ENCODE measurements around the gene LRRFIP2. TPM values are rescaled to one million over a fixed set of nuclear protein-coding genes. Genes with fewer than 3 reads are reported as not detected.

LRRFIP2 gene
- total RNA-seq, 4 donors from 2014 or later: 56.5 to 148 (median 62.4) TPM

DNA sequence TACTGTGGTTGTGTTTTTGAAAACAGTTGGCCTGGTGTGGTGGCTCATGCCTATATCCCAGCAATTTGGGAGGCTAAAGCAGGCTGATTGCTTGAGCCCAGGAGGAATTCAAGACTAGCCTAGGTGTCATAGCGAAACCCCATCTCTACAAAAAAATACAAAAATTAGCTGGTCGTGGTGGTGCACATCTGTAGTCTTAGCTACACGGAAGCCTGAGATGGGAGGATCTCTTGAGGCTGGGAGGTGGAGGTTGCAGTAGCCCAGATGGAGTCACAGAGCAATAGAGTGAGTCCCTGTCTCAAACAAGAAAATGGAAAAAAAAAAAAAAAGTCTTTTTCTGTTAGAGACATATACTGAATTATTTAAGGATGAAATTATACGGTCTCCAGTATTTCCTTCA, 14.7 kb upstream of the LRRFIP2 start:
- H3K36me3 ChIP-seq: no peaks in the 10 kb centered on the region
- intact Hi-C loops (cut with DNase I; ENCODE audit: low total_unique reads): no loop called here
- DNase-seq: no peak
- H3K4me3 ChIP-seq: no peak overlapping the region
- H3K9me3 ChIP-seq: no peaks in the 10 kb centered on the region
- no peak overlapping the region for H3K27ac ChIP-seq
- H3K4me1 ChIP-seq: peaks cover 0 to 1% of the 10 kb centered on the region in 2 donors
- TF ChIP-seq, protein P1, sequence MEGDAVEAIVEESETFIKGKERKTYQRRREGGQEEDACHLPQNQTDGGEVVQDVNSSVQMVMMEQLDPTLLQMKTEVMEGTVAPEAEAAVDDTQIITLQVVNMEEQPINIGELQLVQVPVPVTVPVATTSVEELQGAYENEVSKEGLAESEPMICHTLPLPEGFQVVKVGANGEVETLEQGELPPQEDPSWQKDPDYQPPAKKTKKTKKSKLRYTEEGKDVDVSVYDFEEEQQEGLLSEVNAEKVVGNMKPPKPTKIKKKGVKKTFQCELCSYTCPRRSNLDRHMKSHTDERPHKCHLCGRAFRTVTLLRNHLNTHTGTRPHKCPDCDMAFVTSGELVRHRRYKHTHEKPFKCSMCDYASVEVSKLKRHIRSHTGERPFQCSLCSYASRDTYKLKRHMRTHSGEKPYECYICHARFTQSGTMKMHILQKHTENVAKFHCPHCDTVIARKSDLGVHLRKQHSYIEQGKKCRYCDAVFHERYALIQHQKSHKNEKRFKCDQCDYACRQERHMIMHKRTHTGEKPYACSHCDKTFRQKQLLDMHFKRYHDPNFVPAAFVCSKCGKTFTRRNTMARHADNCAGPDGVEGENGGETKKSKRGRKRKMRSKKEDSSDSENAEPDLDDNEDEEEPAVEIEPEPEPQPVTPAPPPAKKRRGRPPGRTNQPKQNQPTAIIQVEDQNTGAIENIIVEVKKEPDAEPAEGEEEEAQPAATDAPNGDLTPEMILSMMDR (IDR thresholded peaks at IDR 0.05): no peak
- TF ChIP-seq POLR2A (IDR thresholded peaks at IDR 0.05): no peak
- no peaks in the 10 kb centered on the region for H3K27me3 ChIP-seq

DNA sequence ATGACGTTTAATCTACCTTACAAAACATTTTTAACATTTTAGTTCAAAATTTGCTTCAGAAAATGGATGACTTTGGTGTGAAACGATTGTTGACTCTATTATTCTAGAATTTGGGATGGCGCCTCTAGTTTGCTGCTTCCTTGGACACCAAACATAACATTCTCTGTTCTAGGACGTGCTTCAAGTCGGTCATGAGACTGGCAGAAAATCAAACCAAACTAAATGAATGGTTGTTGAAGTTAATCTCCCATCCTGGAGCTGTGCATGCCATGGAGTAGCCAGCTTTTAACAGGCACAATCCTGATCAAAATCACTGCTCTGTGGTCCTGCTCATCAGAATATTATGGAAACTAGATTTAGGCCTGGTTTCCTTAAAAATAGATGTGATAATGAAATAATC, 9.6 kb upstream of the LRRFIP2 start:
- H3K4me3 ChIP-seq: no peak overlapping the region
- H3K9me3 ChIP-seq: no peaks in the 10 kb centered on the region
- peaks cover 0 to 8% of the 10 kb centered on the region in 2 donors for H3K4me1 ChIP-seq
- intact Hi-C loops (cut with DNase I; ENCODE audit: low total_unique reads): no loop called here
- H3K27ac ChIP-seq: peak overlapping the region; percentile 45 to 76
- no peak for DNase-seq
- TF ChIP-seq, protein P1 (IDR thresholded peaks at IDR 0.05): no peak
- TF ChIP-seq POLR2A (IDR thresholded peaks at IDR 0.05): no peak
- no peaks in the 10 kb centered on the region for H3K36me3 ChIP-seq
- H3K27me3 ChIP-seq: no peaks in the 10 kb centered on the region

DNA sequence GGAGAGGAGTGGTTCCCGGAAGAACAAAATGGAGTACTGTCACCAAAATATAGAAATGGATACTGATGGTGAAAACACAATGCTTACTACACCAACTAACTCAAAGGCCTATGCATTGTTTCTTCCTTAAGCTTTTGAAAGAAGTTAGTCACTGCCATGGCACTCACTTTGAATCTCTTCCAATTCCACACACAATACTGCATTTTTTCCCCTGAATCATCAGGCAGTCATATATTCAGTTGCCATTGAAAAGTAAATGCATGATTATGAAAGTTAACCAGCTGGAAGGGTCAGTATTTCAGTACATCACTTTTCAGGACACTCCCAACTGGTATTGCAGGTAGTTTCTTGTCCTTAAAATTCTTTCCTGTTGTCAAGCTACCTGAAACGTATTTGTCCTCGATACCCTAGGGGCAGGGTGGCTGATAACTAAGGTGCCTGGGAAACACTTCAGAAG, 9.0 kb upstream of the LRRFIP2 start:
- DNase-seq: no peak
- Histone ChIP-seq H3K4me3 (no peak overlapping the region), H3K27me3 (no peaks in the 10 kb centered on the region), H3K27ac (peak overlapping the region; percentile 45 to 76), H3K9me3 (no peaks in the 10 kb centered on the region), H3K36me3 (no peaks in the 10 kb centered on the region), H3K4me1 (peaks cover 0 to 8% of the 10 kb centered on the region in 2 donors)
- intact Hi-C loops (cut with DNase I; ENCODE audit: low total_unique reads): no loop called here
- TF ChIP-seq, protein P1 (IDR thresholded peaks at IDR 0.05): no peak
- TF ChIP-seq POLR2A (IDR thresholded peaks at IDR 0.05): no peak

DNA sequence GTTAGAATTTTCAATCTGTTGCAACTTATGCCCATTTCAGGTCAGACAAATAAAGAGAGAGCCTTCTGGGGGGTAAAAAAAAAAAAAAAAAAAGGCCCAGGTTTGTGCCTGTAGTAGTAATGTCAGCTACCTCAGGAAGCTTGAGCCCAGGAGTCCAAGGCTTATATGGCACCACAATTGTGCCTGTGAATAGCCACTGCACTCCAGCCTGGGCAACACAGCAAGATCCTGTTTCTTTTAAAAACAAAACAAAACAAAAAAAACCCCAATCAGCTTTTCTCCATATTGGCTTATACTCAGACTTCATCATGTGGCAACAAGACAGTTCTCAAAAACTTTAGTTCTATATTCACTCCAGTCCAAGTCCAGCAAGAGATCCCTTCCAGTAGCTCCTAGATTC, 8.4 kb upstream of the LRRFIP2 start:
- DNase-seq: no peak
- intact Hi-C loops (cut with DNase I; ENCODE audit: low total_unique reads): no loop called here
- no peak overlapping the region for H3K4me3 ChIP-seq
- no peak for TF ChIP-seq POLR2A (IDR thresholded peaks at IDR 0.05)
- TF ChIP-seq, protein P1 (IDR thresholded peaks at IDR 0.05): no peak
- H3K36me3 ChIP-seq: no peaks in the 10 kb centered on the region
- H3K4me1 ChIP-seq: peaks cover 5 to 8% of the 10 kb centered on the region in 2 donors
- H3K27ac ChIP-seq: peak overlapping the region; percentile 45 to 76
- no peaks in the 10 kb centered on the region for H3K9me3 ChIP-seq
- H3K27me3 ChIP-seq: no peaks in the 10 kb centered on the region

DNA sequence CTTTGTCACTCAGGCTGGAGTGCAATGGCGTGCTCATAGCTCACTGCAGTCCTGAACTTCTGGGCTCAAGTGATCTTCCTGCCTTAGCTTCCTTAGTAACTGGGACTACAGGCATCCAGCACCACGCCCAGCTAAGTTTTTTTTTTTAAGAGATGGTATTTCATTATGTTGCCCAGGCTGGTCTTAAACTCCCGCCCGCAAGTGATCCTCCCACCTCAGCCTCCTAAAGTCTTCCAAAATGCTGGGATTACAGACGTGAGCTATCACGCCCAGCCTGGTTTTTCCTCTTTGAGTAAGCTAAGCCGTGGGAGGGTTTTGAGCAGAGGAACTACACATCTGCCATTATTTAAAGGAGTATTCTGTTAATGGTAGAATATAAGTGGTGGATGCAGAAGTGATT, 7.4 kb upstream of the LRRFIP2 start:
- Histone ChIP-seq H3K27ac (peak overlapping the region in 1 of 2 donors; percentile 76), H3K4me3 (no peak overlapping the region), H3K4me1 (peaks cover 7 to 8% of the 10 kb centered on the region in 2 donors)

More for the DNA sequence above, 7.4 kb upstream of the LRRFIP2 start:
- no peak for TF ChIP-seq POLR2A (IDR thresholded peaks at IDR 0.05)
- TF ChIP-seq, protein P1 (IDR thresholded peaks at IDR 0.05): no peak
- Histone ChIP-seq H3K27me3 (no peaks in the 10 kb centered on the region), H3K9me3 (no peaks in the 10 kb centered on the region), H3K36me3 (no peaks in the 10 kb centered on the region)
- intact Hi-C loops (cut with DNase I; ENCODE audit: low total_unique reads): no loop called here
- no peak for DNase-seq
